Measurements from ENCODE around the gene CTNNA2. TPM values are rescaled to one million over a fixed set of nuclear protein-coding genes. Genes with fewer than 3 reads are reported as not detected.

The CTNNA2 gene
- total and polyA plus RNA-seq, 2 of the 8 experiments (the other 6 are each of a cell fraction or from before 2014, with no cell fraction given), result 3.9 to 9.0 TPM

- DNase-seq (ENCODE audit: low read depth in 1 of 2, low spot score in 2 of 2), result peak in 1 of 2 experiments; percentile 51
Observed at GRCh38 chr2:79832511-79833234, 319.8 kb downstream of the CTNNA2 start.

More at GRCh38 chr2:79832511-79833234, 319.8 kb downstream of the CTNNA2 start:
- H2BK20ac ChIP-seq (ENCODE audit: low read length), result no peak overlapping the region
- no peaks in the 10 kb centered on the region for H3K23me2 ChIP-seq (ENCODE audit: low read depth, low read length)
- H3K9me3 ChIP-seq (ENCODE audit: insufficient read depth in 2 of 2, low read depth in 1 of 2, low read length in 1 of 2), result no peaks in the 10 kb centered on the region
- CTCF ChIA-PET (ENCODE audit: partially characterized antibody), result no interaction called here
- no peak overlapping the region for H2AFZ ChIP-seq (ENCODE audit: low read length)
- FAIRE-seq, result peak; percentile 90
- H3K14ac ChIP-seq (ENCODE audit: insufficient read length), result no peak overlapping the region
- H4K91ac ChIP-seq (replicated peaks; ENCODE audit: insufficient read length, low read length), result no peak overlapping the region
- H4K5ac ChIP-seq (ENCODE audit: insufficient read length, low read depth, low read length), result no peak overlapping the region
- H3K18ac ChIP-seq (ENCODE audit: extremely low read depth, low read length), result peak overlapping the region; percentile 64; the same call in 1 of the 2 replicates
- WGBS, 2 experiments (ENCODE audit: extremely low coverage in 1 of 2, insufficient coverage in 1 of 2, insufficient read length in 1 of 2, insufficient replicate concordance in 2 of 2, low coverage in 1 of 2, low lambda C conversion rate in 2 of 2, missing lambda C conversion rate in 1 of 2), result 27% methylated on average over 6 of the region's 6 CpGs; no CpG with 5 or more reads in 1 of the 2 experiments
- peaks cover 0 to 21% (median 7%) of the 10 kb centered on the region in 4 experiments; a peak in 4 of 7 replicates for H3K4me1 ChIP-seq (replicated peaks in 1 of 4; ENCODE audit: control insufficient read depth in 3 of 4, insufficient read depth in 4 of 4, low read length in 3 of 4)
- H2BK120ac ChIP-seq (replicated peaks; ENCODE audit: low read depth, low read length), result no peak overlapping the region
- H3K27me3 ChIP-seq (replicated peaks in 1 of 4; ENCODE audit: control insufficient read depth in 3 of 4, extremely low read depth in 1 of 4, insufficient read depth in 3 of 4, low read length in 3 of 4), result no peaks in the 10 kb centered on the region
- no peak overlapping the region for H4K8ac ChIP-seq (ENCODE audit: extremely low read depth, insufficient read depth, low read length)
- H3K27ac ChIP-seq (ENCODE audit: low read depth, low read length), result peak overlapping the region; percentile 56; the same call in 1 of the 2 replicates
- no peak overlapping the region for H3K56ac ChIP-seq (replicated peaks; ENCODE audit: insufficient read length, low read depth, low read length)
- H3K36me3 ChIP-seq (ENCODE audit: control insufficient read depth in 2 of 4, insufficient read depth in 4 of 4, low read length in 3 of 4), result no peaks in the 10 kb centered on the region
- H3K4me3 ChIP-seq (ENCODE audit: extremely low read depth in 1 of 4, insufficient read depth in 2 of 4, low read depth in 3 of 4, low read length in 4 of 4), result no peak overlapping the region; a peak in 1 of 8 replicates
- no peak overlapping the region for H3K4ac ChIP-seq (replicated peaks; ENCODE audit: insufficient read length, low read depth, low read length)
- peak overlapping the region; percentile 27 to 38; a peak in 3 of 4 replicates for H3K4me2 ChIP-seq (ENCODE audit: insufficient read depth in 1 of 2, low read depth in 2 of 2, low read length in 2 of 2)
- peak overlapping the region; percentile 72; the same call in 1 of the 2 replicates for H2BK5ac ChIP-seq (ENCODE audit: low read depth, low read length)
- H2BK12ac ChIP-seq (ENCODE audit: low read depth, low read length), result peak overlapping the region; percentile 89
- no peaks in the 10 kb centered on the region for H3K79me1 ChIP-seq (ENCODE audit: low read depth, low read length)
- POLR2A ChIA-PET (ENCODE audit: partially characterized antibody), result interaction anchor here (1.0 kb wide), 1 partner anchor 162 kb away, joined by 3 read pairs; no protein-coding TSS in a partner anchor
- H3K23ac ChIP-seq (ENCODE audit: insufficient read length), result no peak overlapping the region
- H2BK15ac ChIP-seq (ENCODE audit: low read length), result 0 out of 2 replicates have a peak overlapping the region, but pooled peaks have one; percentile 11
- no peak overlapping the region for H2AK5ac ChIP-seq (ENCODE audit: low read depth, low read length)
- H3K9ac ChIP-seq (replicated peaks in 1 of 4; ENCODE audit: extremely low read depth in 1 of 4, low read depth in 3 of 4, low read length in 3 of 4), result no peak overlapping the region; a peak in 1 of 7 replicates
- no peaks in the 10 kb centered on the region for H3K79me2 ChIP-seq (ENCODE audit: control insufficient read depth in 1 of 2, insufficient read depth in 2 of 2, low read length in 2 of 2)
- H4K20me1 ChIP-seq (replicated peaks in 1 of 2; ENCODE audit: control insufficient read depth in 1 of 2, insufficient read depth in 2 of 2, low read length in 2 of 2), result no peaks in the 10 kb centered on the region

All from H1 (cell line).